SU-DHL-6 (cell line): ENCODE measurements around the gene DEFB113.

Experiments
- CTCF ChIP-seq: fragments of 200-600 bp; sonication (generic); IDR thresholded peaks from one replicate; pipeline ENCODE4 v1.5.1; 2017; ENCODE audit warnings: antibody characterized with exemption, mild to moderate bottlenecking, low read length, moderate library complexity; ENCODE audit not compliant: insufficient read depth, poor library complexity, severe bottlenecking
- EZH2phosphoT487 ChIP-seq: fragments of 200-600 bp; sonication (generic), shearing (Covaris generic); conservative IDR thresholded peaks from 2 replicates; pipeline ENCODE4 v1.6.1; 2018; ENCODE audit warnings: mild to moderate bottlenecking, antibody characterized with exemption, low read length, moderate library complexity, mixed read lengths

GRCh38 chr6:49982046-49982445 is 12.6 kb upstream of the DEFB113 start:
- TF ChIP-seq CTCF (no peak), EZH2phosphoT487 (no peak)
